GM21360 (cell line): Measurements from ENCODE around the gene IL17REL.

ENCODE experiments used
- ATAC-seq: cut with Tn5 transposase; IDR thresholded peaks from one replicate; pipeline ENCODE4 v1.9.1; 2021; ENCODE audit warnings: mild to moderate bottlenecking, moderate library complexity; ENCODE audit not compliant: unreplicated experiment

The IL17REL gene

GRCh38 chr22:50012211-50013181 is at the start of gene IL17REL:
TSS of gene IL17REL (minus strand) at chr22:50012765. CDS start at chr22:50012646, 119 bp downstream.
- ATAC-seq, result no peak

GRCh38 chr22:50061824-50062355 is 49.3 kb upstream of the IL17REL start:
- ATAC-seq, result no peak

- ATAC-seq, result no peak
These were observed 48.7 kb upstream of the IL17REL start for GRCh38 chr22:50061141-50061823.

GRCh38 chr22:50060441-50061140 is 48.0 kb upstream of the IL17REL start:
- no peak for ATAC-seq

- no peak for ATAC-seq
These were observed 47.3 kb upstream of the IL17REL start for GRCh38 chr22:50059881-50060262.

GRCh38 chr22:50058906-50059880 is 46.6 kb upstream of the IL17REL start:
- ATAC-seq, result no peak

GRCh38 chr22:50058061-50058905 is 45.7 kb upstream of the IL17REL start, which contains the start of gene TTLL8:
TSS of gene TTLL8 (minus strand) at chr22:50058298.
- ATAC-seq, result no peak

- no peak for ATAC-seq
These were observed 44.9 kb upstream of the IL17REL start for GRCh38 chr22:50057278-50058060.

- ATAC-seq, result no peak
These were observed 43.8 kb upstream of the IL17REL start for GRCh38 chr22:50056214-50056972.

- no peak for ATAC-seq
These were observed 41.3 kb upstream of the IL17REL start for GRCh38 chr22:50053861-50054260.

- ATAC-seq, result no peak
These were observed 39.4 kb upstream of the IL17REL start for GRCh38 chr22:50051930-50052329.

GRCh38 chr22:50049299-50050195 is 37.0 kb upstream of the IL17REL start:
- no peak for ATAC-seq

- ATAC-seq, result no peak
These were observed 36.3 kb upstream of the IL17REL start for GRCh38 chr22:50048836-50049235.

GRCh38 chr22:50048061-50048765 is 35.6 kb upstream of the IL17REL start:
- ATAC-seq, result no peak

- no peak for ATAC-seq
These were observed 34.8 kb upstream of the IL17REL start for GRCh38 chr22:50047346-50047745.
